Epithelial cell of prostate (primary cell): Measurements from ENCODE around the gene RABGAP1L.
"Not testable (repeated sequence)": the region's sequence is repeated elsewhere in the genome, so short reads cannot be mapped to it uniquely, and the experiment has no call there.

Source experiments
- DNase-seq: peaks from one replicate; pipeline ENCODE4 v3.0.0-alpha.2; 2011; ENCODE audit warnings: low read depth, low spot score
- H3K27ac ChIP-seq: fragments of 450-650 bp; 2 replicates; pipeline ENCODE4 v1.5.1; 2017; ENCODE audit warnings: mild to moderate bottlenecking

RABGAP1L gene

GRCh38 chr1:174816621-174817020 is 657.3 kb downstream of the RABGAP1L start:
- DNase-seq = not testable (repeated sequence)

GRCh38 chr1:174818014-174818616 is 658.8 kb downstream of the RABGAP1L start:
- DNase-seq = no peak
- peak overlapping the region; percentile 50 for H3K27ac ChIP-seq

More at GRCh38 chr1:174816621-174817020, 657.3 kb downstream of the RABGAP1L start:
- H3K27ac ChIP-seq = not testable (repeated sequence)

- peak overlapping the region; percentile 50 for H3K27ac ChIP-seq
- DNase-seq = peak; percentile 77
Observed at GRCh38 chr1:174818951-174819350, 659.6 kb downstream of the RABGAP1L start.

GRCh38 chr1:174819596-174819995 is 660.3 kb downstream of the RABGAP1L start:
- peak overlapping the region; percentile 50 for H3K27ac ChIP-seq

GRCh38 chr1:174825127-174825526 is 665.8 kb downstream of the RABGAP1L start:
- DNase-seq = no peak
- H3K27ac ChIP-seq = no peak overlapping the region

More at GRCh38 chr1:174819596-174819995, 660.3 kb downstream of the RABGAP1L start:
- DNase-seq = no peak

- no peak for DNase-seq
Observed at GRCh38 chr1:174825806-174826205, 666.5 kb downstream of the RABGAP1L start.

GRCh38 chr1:174828264-174828663 is 668.9 kb downstream of the RABGAP1L start:
- no peak for DNase-seq
- H3K27ac ChIP-seq = peak overlapping the region; percentile 65

More at GRCh38 chr1:174825806-174826205, 666.5 kb downstream of the RABGAP1L start:
- no peak overlapping the region for H3K27ac ChIP-seq

GRCh38 chr1:174829990-174830389 is 670.7 kb downstream of the RABGAP1L start:
- no peak for DNase-seq
- H3K27ac ChIP-seq = no peak overlapping the region

- no peak overlapping the region for H3K27ac ChIP-seq
- no peak for DNase-seq
Observed at GRCh38 chr1:174836543-174836942, 677.2 kb downstream of the RABGAP1L start.

GRCh38 chr1:174837386-174837785 is 678.1 kb downstream of the RABGAP1L start:
- no peak for DNase-seq
- no peak overlapping the region for H3K27ac ChIP-seq

GRCh38 chr1:174839211-174839610 is 679.9 kb downstream of the RABGAP1L start:
- DNase-seq = no peak
- H3K27ac ChIP-seq = no peak overlapping the region

GRCh38 chr1:174841747-174842146 is 682.4 kb downstream of the RABGAP1L start:
- no peak overlapping the region for H3K27ac ChIP-seq
- no peak for DNase-seq

- not testable (repeated sequence) for DNase-seq
- peak overlapping the region; percentile 97 for H3K27ac ChIP-seq
Observed at GRCh38 chr1:174848593-174849560, 689.6 kb downstream of the RABGAP1L start.

- no peak for DNase-seq
Observed at GRCh38 chr1:174850726-174851125, 691.4 kb downstream of the RABGAP1L start.

GRCh38 chr1:174858301-174858700 is 699.0 kb downstream of the RABGAP1L start:
- DNase-seq = no peak
- no peak overlapping the region for H3K27ac ChIP-seq

More at GRCh38 chr1:174850726-174851125, 691.4 kb downstream of the RABGAP1L start:
- H3K27ac ChIP-seq = peak overlapping the region; percentile 97

GRCh38 chr1:174870319-174870718 is 711.0 kb downstream of the RABGAP1L start:
- DNase-seq = no peak
- H3K27ac ChIP-seq = peak overlapping the region; percentile 73

- peak overlapping the region; percentile 73 for H3K27ac ChIP-seq
- DNase-seq = peak; percentile 18
Observed at GRCh38 chr1:174871886-174872285, 712.6 kb downstream of the RABGAP1L start.

GRCh38 chr1:174872615-174873058 is 713.3 kb downstream of the RABGAP1L start:
- DNase-seq = peak; percentile 24
- H3K27ac ChIP-seq = peak overlapping the region; percentile 73

GRCh38 chr1:174874331-174875053 is 715.2 kb downstream of the RABGAP1L start:
- H3K27ac ChIP-seq = no peak overlapping the region
- DNase-seq = no peak

- H3K27ac ChIP-seq = peak overlapping the region; percentile 0
- peak; percentile 60 for DNase-seq
Observed at GRCh38 chr1:174875306-174875705, 716.0 kb downstream of the RABGAP1L start.
